GM15510 (cell line): Measurements from ENCODE around the gene SMC5.

ENCODE experiments used
- POLR2A ChIP-seq: IDR thresholded peaks from 3 replicates; pipeline ENCODE4 v1.6.1; 2011; ENCODE audit warnings: borderline replicate concordance; ENCODE audit not compliant: insufficient read length; ENCODE audit errors: extremely low read depth

Gene SMC5

DNA sequence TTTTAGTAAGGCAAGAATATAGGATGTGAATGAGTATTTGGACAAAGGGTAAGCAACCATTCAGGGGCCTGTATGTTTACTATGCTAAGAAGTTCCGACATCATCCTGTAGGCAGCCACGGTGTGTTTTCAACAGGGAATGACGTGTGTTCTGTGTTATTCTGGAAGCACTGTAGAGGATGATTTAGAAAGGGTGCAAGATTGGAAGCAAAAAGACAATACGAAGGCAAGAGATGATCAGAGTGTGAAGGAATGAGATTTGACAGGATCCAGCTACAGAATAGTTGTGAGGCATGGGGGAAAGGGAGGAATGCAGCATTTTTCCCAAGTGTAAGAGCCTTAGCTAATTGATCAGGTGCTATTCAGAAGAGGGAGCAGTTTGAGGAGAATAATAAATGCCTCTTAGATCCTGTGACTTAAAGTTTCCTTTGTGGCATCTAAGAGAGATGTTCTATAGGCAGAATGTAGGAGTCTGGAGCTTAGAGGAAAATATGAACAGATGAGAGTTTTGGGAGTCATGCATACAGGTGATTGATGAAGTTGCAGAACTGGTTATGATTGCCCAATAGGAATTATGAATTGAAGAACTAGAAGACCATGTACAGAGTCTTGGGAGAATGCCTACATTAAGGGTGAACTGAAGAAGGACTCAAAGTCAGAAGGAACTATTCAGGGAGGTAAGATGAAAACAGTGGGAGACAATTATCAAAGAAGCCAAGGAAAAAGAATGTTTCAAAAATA is 2.5 kb downstream of the SMC5 start:
- TF ChIP-seq POLR2A = no peak

DNA sequence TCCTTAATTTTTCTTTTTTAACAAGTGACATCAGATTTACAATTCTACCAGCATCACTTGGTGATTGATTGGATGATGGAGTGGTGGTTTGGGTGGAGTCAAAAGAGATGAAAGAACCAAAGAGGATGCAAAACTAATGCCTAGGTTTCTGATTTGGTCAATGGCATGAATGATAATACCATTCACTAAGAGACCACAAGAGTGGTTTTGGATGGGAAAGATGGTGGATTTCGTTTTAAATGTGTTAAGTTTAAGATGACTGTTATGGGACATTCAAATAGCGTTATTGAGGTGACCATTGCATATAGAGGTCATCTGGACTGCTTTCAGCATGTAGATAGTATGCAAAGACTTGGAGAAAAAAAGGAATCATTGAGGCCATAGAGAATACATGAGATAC is 3.6 kb downstream of the SMC5 start:
- TF ChIP-seq POLR2A = no peak

DNA sequence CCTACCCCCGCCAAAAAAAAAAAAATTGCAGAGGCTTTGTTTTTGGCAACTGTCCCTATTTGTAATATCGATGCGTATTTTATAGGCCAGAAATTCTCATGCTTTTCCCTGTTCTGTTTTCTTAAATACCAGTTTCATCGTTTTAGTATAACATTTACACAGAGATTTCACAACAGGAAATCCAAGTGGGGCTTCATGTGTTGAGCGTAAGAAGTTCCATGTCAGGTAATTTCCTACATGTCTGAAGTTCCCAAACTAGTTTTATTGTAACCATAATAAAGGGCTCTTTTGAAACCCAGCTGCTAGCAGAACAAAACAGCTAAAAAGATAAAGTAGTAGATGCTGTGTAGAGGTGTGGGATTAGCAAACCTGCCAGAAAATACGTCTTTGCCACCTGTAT is 4.2 kb downstream of the SMC5 start:
- TF ChIP-seq POLR2A = no peak

DNA sequence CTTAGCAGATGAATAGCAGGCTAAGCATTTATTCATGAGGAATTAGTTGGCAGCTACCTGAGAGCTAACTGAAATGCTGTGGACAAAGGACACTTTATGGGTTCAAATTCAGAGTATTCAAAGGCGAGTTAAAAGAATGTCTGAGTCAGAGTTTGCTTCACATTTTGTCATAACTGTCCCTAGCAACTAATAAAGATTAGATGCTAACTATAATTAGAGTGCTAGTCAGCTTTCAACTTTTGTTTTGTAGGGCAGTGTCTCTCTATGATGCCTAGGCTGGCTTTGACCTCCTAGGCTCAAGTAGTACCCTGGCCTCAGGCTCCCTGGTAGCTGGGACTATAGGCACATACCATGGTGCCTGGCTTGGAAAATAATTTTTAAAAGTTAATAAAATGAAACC is 4.6 kb downstream of the SMC5 start:
- no peak for TF ChIP-seq POLR2A

DNA sequence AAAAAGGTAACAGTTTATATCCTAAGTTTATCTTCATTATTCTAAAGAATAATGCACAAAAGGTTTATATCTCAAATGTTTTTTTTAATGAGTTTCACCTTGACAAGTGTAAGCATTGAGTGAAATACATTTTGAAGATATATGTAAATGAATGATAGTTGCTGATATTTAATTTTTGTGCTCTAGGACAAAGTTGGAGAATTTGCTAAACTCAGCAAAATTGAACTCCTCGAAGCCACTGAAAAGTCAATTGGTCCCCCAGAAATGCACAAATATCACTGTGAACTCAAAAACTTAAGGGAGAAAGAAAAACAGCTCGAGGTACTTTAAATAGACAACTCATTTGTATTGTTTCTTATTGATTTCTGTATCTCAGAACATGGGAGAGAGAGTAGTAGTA is 19.5 kb downstream of the SMC5 start:
- TF ChIP-seq POLR2A = no peak

DNA sequence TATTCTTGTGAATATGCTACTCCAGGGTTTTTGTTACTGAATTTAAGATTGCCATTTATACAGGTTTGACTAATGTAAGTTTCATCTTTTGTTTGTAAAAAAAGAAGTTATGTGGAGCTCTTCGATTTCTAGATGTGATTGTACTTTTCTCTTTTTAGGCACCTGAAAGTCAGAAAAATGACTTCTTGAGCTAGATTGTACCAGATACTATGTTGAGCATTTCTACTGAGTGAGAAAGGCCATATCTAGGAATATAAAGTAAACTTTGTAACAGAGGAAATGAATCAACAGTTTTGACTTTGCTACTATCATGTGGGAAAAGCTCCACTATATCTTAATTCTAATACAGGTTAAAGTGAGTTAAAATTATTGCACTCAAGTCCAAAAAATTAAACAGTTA is 25.1 kb downstream of the SMC5 start:
- TF ChIP-seq POLR2A = no peak

DNA sequence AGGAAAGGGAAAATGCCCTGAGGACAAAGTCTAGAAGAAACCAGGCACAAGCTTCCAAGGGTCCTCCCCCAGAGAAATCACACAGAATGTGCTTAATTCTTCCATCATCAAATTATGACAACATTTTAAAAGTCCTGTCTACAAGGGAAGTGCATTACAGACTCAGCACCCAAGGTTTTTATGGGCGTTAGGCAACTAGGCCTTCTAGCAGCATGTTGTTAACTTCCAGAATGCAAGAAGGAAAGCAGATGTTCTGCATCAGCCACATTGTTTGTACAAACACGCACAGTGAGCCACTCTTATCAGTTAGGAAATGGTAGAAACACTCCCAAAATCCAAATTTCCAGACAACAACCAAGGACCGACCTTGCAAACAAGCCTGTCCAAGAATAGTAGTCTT is 26.5 kb downstream of the SMC5 start:
- TF ChIP-seq POLR2A = no peak

DNA sequence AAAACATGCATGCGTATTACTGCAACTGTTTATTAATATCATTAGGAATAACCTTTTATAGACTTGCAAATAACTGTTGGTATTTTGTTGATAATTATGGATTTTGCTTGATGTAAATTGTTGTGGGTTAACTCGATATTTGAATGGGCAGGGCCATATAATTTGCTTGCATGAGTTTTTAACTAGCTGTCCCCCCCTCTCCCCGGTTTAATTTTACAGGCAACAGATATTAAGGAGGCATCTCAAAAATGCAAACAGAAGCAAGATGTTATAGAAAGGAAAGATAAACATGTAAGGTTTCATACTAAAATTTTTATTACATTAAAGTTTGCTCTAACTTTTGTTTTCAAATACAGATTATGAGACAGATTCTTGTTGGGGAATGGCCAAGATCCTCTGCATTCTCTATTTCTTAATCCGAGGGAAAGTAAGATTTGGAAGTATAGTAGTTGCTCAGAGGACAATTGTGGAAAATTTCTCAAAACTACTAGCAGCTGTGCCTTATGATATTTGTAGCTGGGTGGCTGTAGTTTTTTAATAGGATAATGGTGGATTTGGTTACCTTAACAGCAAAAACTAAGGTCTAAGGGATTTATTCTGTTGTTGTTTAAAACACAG is 27.3 kb downstream of the SMC5 start:
- TF ChIP-seq POLR2A = no peak

DNA sequence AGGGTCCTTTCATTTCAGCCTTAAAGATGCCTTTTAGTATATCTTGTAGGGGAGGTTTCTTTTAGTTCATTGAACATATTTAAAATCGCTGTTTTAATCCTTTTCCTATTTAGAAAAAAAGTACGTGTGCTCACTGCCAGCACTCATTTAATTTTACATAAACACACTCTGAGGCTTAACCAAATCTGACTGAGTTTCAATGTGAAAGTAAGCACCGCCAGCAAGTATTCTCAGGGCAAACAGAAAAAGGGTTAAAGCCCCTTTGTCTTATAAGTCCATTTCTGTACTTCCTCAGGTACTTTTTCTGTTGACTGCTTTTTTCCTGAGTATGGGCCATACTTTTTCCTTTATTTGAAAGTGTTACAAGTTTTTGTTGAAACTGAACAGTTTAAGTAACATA is 31.8 kb downstream of the SMC5 start:
- no peak for TF ChIP-seq POLR2A

DNA sequence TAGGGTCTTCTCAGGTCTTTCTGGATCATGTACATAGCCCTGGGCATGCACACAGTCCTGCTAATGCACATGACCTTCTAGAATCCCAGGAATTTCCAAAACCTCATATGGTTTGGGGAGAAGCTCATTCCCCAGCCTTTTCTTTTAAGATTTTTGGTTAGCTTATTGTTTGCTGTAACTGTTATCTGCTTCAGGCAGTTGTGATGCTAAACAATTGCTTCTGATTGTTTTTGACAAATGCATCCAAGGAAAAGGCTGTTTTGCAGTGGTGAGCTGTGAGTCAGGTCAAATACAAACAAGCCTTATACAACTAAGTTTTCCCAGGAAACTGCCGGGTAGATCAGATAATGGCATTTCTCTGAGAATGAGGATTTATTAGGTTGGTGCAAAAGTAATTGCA is 32.7 kb downstream of the SMC5 start:
- no peak for TF ChIP-seq POLR2A

DNA sequence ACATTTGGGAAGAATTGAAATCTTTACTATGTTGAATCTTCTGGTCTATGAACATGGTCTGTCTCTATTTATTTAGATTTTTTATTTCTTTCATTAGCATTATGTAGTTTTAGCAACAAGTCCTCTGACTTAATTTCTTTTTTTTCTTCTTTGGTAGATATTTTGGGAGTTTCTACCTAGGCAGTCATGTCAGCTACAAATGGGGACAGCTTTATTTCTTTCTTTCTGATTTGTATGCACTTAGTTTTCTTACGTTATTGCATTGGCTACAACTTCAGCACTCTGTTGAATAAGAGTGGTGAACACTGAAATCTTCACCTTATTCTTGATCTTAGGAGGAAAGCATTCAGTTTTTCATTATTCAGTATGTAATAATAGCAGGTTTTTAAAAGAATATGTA is 33.5 kb downstream of the SMC5 start:
- TF ChIP-seq POLR2A = no peak

DNA sequence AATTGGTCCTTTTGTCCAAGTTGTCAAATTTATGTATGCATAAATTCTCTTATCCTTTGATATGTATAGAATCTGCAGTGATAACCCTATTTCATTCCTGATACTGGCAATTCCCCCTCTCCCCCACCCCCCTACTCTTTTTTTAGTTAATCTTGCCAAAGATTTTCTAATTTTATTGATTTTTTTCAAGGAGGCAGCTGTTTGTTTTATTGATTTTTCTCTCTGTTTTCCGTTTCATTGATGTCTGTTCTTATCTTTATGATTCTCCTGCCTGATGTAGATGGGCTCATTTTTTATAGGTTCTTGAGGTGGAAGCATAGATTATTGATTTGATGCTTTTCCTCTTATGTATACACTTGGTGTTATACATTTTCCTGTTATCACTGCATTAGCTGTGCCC is 34.4 kb downstream of the SMC5 start:
- TF ChIP-seq POLR2A = no peak

DNA sequence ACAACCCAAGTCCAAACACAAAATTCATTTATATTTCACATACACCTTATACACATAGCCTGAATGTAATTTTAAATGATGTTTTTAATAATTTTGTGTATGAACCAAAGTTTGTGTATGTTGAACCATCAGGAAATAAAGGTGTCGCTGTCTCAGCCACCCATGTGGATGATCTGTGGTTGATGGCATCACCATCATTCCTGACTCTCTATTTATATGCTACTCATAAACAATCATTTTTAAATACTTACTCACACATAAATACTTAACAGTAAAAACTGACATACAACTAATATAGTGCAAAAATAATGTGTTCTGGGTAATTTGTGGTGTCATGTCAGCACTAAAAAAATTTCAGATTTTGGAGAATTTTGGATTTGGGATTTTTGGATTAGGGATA is 38.4 kb downstream of the SMC5 start:
- no peak for TF ChIP-seq POLR2A

DNA sequence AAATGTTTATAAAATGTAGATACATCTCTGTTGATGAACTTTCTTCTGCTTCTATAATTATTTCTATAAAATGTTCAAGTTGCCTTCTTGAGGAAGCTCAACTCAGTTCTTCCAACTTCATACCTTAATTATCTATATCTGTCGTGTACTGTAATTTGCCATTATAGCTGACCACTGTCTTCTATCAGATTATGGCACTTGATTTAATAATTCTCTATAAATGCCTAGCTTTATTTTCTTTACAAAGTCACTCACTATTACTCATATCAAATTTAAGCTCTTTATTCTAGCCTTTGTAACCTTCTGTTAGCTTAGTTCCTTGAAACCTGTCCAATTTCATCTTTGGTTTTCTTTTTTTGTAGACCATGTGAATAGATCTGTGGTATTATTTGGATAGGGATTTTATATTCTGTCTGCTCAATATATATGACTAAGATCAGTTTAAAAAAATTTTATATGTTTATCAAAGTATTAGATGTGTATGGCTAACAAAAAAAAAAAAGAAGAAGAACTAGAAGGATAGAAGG is 39.5 kb downstream of the SMC5 start:
- no peak for TF ChIP-seq POLR2A

DNA sequence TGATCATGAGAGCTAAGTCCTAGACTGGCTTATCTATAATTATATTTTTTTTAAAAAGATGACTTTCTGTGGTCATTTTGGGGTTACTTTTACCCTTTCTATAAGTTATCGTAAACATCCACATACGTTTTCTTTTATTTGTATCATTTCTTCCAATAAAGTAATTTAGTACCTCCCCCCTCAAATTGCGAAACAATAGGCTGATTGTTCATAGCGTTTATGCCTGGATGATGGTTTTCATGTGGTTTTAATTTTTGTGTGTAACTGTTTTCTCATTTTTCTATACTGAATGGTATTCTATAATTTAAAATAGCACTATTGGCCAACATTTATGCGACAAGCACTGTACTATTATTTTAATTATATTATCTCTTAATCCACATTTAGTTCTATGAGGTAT is 44.5 kb downstream of the SMC5 start:
- TF ChIP-seq POLR2A = no peak

DNA sequence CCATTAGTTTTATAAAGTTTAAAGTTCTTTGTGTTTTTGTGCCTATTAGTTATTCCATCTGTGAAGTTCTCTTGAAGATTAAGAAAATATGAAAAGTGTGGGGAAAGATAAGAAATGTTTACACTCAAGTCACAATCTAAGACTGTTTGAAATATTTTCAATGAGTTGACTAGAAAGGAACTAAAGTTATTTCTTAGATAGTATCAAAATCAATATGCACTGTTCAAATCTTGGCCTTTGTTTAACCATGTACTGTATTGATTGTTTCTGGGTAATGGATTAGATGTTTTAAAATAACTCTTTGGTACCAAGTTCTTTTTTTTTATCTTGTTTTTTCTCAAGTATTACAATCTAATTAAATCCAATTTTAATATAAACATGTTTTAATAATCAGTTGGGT is 46.0 kb downstream of the SMC5 start:
- no peak for TF ChIP-seq POLR2A
